ENCODE measurements around the gene AAMDC.
"Not testable (repeated sequence)": the region's sequence is repeated elsewhere in the genome, so short reads cannot be mapped to it uniquely, and the experiment has no call there.

The AAMDC gene

GRCh38 chr11:77890100-77890614 is 69.2 kb downstream of the AAMDC start:
- DNase-seq: not testable (repeated sequence)

GRCh38 chr11:77890619-77891056 is 69.7 kb downstream of the AAMDC start:
- DNase-seq: not testable (repeated sequence)

GRCh38 chr11:77891256-77891655 is 70.3 kb downstream of the AAMDC start:
- not testable (repeated sequence) for DNase-seq

GRCh38 chr11:77891703-77892102 is 70.8 kb downstream of the AAMDC start:
- DNase-seq: not testable (repeated sequence)

- not testable (repeated sequence) for DNase-seq
Observed at GRCh38 chr11:77894949-77895348, 74.0 kb downstream of the AAMDC start.

- DNase-seq: no peak
Observed at GRCh38 chr11:77908835-77909234, 87.9 kb downstream of the AAMDC start.

GRCh38 chr11:77909277-77909676 is 88.3 kb downstream of the AAMDC start:
- no peak for DNase-seq

GRCh38 chr11:77910828-77911227 is 89.9 kb downstream of the AAMDC start:
- not testable (repeated sequence) for DNase-seq

- DNase-seq: not testable (repeated sequence)
Observed at GRCh38 chr11:77913608-77914306, 92.8 kb downstream of the AAMDC start.

GRCh38 chr11:77914307-77914791 is 93.4 kb downstream of the AAMDC start:
- DNase-seq: not testable (repeated sequence)

- peak; percentile 1 for DNase-seq
Observed at GRCh38 chr11:77917713-77918112, 96.8 kb downstream of the AAMDC start.
